Measurements from ENCODE around the gene PGPEP1.
"Not testable (repeated sequence)": the region's sequence is repeated elsewhere in the genome, so short reads cannot be mapped to it uniquely, and the experiment has no call there.

Gene PGPEP1

DNA sequence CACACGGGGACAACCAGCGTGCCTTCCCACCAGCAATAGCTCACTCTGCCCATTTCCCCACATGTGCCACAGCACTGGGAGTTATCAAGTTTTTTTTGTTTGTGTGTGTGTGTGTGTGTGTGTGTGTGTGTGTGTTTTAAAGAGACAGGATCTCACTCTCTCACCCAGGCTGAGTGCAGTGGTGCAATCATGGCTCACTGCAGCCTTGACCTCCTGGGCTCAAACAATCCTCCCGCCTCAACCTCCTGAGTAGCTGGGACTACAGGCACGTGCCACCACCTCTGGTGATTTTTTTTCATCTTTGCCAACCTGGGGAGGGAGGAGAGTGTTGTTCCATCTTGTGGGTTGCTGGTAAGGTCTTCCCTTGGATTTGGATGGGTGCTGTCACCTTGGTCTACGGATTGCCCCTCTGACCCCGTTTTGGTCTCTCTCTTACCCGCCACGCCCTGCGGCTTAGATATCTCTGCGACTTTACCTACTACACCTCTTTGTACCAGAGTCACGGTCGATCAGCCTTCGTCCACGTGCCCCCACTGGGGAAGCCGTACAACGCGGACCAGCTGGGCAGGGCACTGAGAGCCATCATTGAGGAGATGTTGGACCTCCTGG, 22.6 kb downstream of the PGPEP1 start:
- no peaks in the 10 kb centered on the region for H3K9me3 ChIP-seq (ENCODE audit: control insufficient read depth, low read length)
- no peak overlapping the region for H3K27ac ChIP-seq (ENCODE audit: insufficient read depth, low read length, poor library complexity, severe bottlenecking)
- H3K36me3 ChIP-seq (ENCODE audit: control insufficient read depth, insufficient read depth, low read length), result peaks cover 19% of the 10 kb centered on the region

GRCh38 chr19:18363787-18364186, 23.4 kb downstream of the PGPEP1 start:
- no peaks in the 10 kb centered on the region for H3K4me1 ChIP-seq (ENCODE audit: control insufficient read depth, insufficient read depth, low read length, poor library complexity, severe bottlenecking)
- H3K36me3 ChIP-seq (ENCODE audit: control insufficient read depth, insufficient read depth, low read length), result peaks cover 19% of the 10 kb centered on the region
- H3K27ac ChIP-seq (ENCODE audit: insufficient read depth, low read length, poor library complexity, severe bottlenecking), result no peak overlapping the region
- H3K9me3 ChIP-seq (ENCODE audit: control insufficient read depth, low read length), result no peaks in the 10 kb centered on the region
- H3K27me3 ChIP-seq (replicated peaks; ENCODE audit: control insufficient read depth, insufficient read depth, low read length, poor library complexity, severe bottlenecking), result no peaks in the 10 kb centered on the region
- no peak overlapping the region for H3K4me3 ChIP-seq (ENCODE audit: insufficient read depth, low read depth, low read length, poor library complexity, severe bottlenecking)
- no peak for DNase-seq

More for the DNA sequence above, 22.6 kb downstream of the PGPEP1 start:
- no peak overlapping the region for H3K4me3 ChIP-seq (ENCODE audit: insufficient read depth, low read depth, low read length, poor library complexity, severe bottlenecking)
- H3K27me3 ChIP-seq (replicated peaks; ENCODE audit: control insufficient read depth, insufficient read depth, low read length, poor library complexity, severe bottlenecking), result no peaks in the 10 kb centered on the region
- H3K4me1 ChIP-seq (ENCODE audit: control insufficient read depth, insufficient read depth, low read length, poor library complexity, severe bottlenecking), result no peaks in the 10 kb centered on the region
- no peak for DNase-seq

GRCh38 chr19:18364277-18364825, 24.0 kb downstream of the PGPEP1 start:
- not testable (repeated sequence) for H3K4me3 ChIP-seq (ENCODE audit: insufficient read depth, low read depth, low read length, poor library complexity, severe bottlenecking); H3K4me1 ChIP-seq (ENCODE audit: control insufficient read depth, insufficient read depth, low read length, poor library complexity, severe bottlenecking); H3K27ac ChIP-seq (ENCODE audit: insufficient read depth, low read length, poor library complexity, severe bottlenecking); DNase-seq; H3K27me3 ChIP-seq (replicated peaks; ENCODE audit: control insufficient read depth, insufficient read depth, low read length, poor library complexity, severe bottlenecking); H3K9me3 ChIP-seq (ENCODE audit: control insufficient read depth, low read length)
- peaks cover 19% of the 10 kb centered on the region for H3K36me3 ChIP-seq (ENCODE audit: control insufficient read depth, insufficient read depth, low read length)

- H3K27ac ChIP-seq (ENCODE audit: insufficient read depth, low read length, poor library complexity, severe bottlenecking), result no peak overlapping the region
These were observed 24.6 kb downstream of the PGPEP1 start for GRCh38 chr19:18364826-18365528.

GRCh38 chr19:18366021-18366435, 25.6 kb downstream of the PGPEP1 start:
- Histone ChIP-seq H3K36me3 (ENCODE audit: control insufficient read depth, insufficient read depth, low read length) (peaks cover 15% of the 10 kb centered on the region), H3K27me3 (replicated peaks; ENCODE audit: control insufficient read depth, insufficient read depth, low read length, poor library complexity, severe bottlenecking) (no peaks in the 10 kb centered on the region), H3K9me3 (ENCODE audit: control insufficient read depth, low read length) (no peaks in the 10 kb centered on the region), H3K4me1 (ENCODE audit: control insufficient read depth, insufficient read depth, low read length, poor library complexity, severe bottlenecking) (no peaks in the 10 kb centered on the region), H3K4me3 (ENCODE audit: insufficient read depth, low read depth, low read length, poor library complexity, severe bottlenecking) (no peak overlapping the region), H3K27ac (ENCODE audit: insufficient read depth, low read length, poor library complexity, severe bottlenecking) (no peak overlapping the region)
- no peak for DNase-seq

More at GRCh38 chr19:18364826-18365528, 24.6 kb downstream of the PGPEP1 start:
- H3K9me3 ChIP-seq (ENCODE audit: control insufficient read depth, low read length), result no peaks in the 10 kb centered on the region
- H3K4me3 ChIP-seq (ENCODE audit: insufficient read depth, low read depth, low read length, poor library complexity, severe bottlenecking), result no peak overlapping the region
- no peak for DNase-seq
- H3K4me1 ChIP-seq (ENCODE audit: control insufficient read depth, insufficient read depth, low read length, poor library complexity, severe bottlenecking), result no peaks in the 10 kb centered on the region
- no peaks in the 10 kb centered on the region for H3K27me3 ChIP-seq (replicated peaks; ENCODE audit: control insufficient read depth, insufficient read depth, low read length, poor library complexity, severe bottlenecking)
- peaks cover 16% of the 10 kb centered on the region for H3K36me3 ChIP-seq (ENCODE audit: control insufficient read depth, insufficient read depth, low read length)

GRCh38 chr19:18368504-18369222, 28.3 kb downstream of the PGPEP1 start:
- no peak for DNase-seq
- peaks cover 4% of the 10 kb centered on the region for H3K36me3 ChIP-seq (ENCODE audit: control insufficient read depth, insufficient read depth, low read length)
- H3K4me1 ChIP-seq (ENCODE audit: control insufficient read depth, insufficient read depth, low read length, poor library complexity, severe bottlenecking), result no peaks in the 10 kb centered on the region

DNA sequence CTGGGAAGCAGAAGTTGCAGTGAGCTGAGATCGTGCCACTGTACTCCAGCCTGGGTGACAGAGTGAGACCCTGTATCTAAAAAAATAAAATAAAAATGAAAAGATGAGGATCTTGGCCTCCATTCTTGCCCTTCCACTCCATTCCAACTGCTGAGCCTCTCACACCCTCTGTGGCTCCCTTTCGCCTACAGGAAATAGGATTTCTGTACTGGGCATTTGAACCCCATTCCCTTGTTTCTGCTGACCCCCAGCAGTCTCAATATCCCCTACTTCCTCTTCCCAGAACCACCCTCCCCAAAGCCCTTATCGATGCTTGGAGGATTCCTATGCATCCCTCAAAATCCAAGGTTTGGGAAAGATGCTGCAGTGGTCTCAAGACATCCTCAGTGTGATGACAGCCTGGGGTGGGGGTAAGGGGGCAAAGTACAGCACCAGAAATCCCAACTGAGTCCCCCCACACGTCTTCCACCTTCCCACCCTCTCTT, 33.1 kb downstream of the PGPEP1 start:
- Histone ChIP-seq H3K27me3 (replicated peaks; ENCODE audit: control insufficient read depth, insufficient read depth, low read length, poor library complexity, severe bottlenecking) (no peaks in the 10 kb centered on the region), H3K27ac (ENCODE audit: insufficient read depth, low read length, poor library complexity, severe bottlenecking) (no peak overlapping the region), H3K4me1 (ENCODE audit: control insufficient read depth, insufficient read depth, low read length, poor library complexity, severe bottlenecking) (no peaks in the 10 kb centered on the region), H3K4me3 (ENCODE audit: insufficient read depth, low read depth, low read length, poor library complexity, severe bottlenecking) (no peak overlapping the region), H3K36me3 (ENCODE audit: control insufficient read depth, insufficient read depth, low read length) (no peaks in the 10 kb centered on the region), H3K9me3 (ENCODE audit: control insufficient read depth, low read length) (no peaks in the 10 kb centered on the region)
- DNase-seq, result no peak

More at GRCh38 chr19:18368504-18369222, 28.3 kb downstream of the PGPEP1 start:
- Histone ChIP-seq H3K4me3 (ENCODE audit: insufficient read depth, low read depth, low read length, poor library complexity, severe bottlenecking) (no peak overlapping the region), H3K9me3 (ENCODE audit: control insufficient read depth, low read length) (no peaks in the 10 kb centered on the region), H3K27ac (ENCODE audit: insufficient read depth, low read length, poor library complexity, severe bottlenecking) (no peak overlapping the region), H3K27me3 (replicated peaks; ENCODE audit: control insufficient read depth, insufficient read depth, low read length, poor library complexity, severe bottlenecking) (no peaks in the 10 kb centered on the region)

DNA sequence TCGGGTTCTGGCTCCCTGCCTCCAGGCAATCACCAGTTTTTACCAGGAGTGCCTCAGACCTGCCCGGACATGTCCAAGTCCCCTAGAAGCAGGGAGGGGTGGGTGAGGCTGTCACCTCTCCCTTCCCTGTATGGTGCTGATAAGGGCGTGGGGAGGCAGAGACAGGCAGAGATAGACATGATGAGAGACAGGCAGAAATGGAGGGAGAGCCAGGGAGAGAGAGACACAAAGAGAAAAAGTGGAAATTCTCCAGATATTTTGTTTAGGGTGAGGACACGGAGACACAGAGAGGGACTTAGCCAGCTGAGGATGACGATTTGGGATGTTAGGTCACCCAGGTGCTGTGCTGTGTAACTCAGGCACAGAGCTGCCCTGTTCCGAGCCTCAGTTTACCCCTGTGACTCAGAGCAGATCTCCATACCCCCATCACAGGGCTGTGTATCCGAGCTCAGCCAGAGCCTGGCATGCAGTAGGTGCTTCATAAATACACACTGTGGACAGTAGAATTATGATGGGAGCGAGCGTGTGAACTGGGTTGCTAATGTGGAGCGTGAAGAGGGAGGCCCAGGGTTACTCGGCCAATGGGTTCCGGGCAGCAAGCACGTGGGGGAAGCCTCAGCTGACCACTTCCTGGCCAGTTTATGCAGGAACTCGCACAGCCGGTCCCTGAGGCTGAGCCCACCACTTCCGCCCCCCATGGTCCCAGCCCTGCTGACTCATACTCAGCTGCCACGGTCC, 33.7 kb downstream of the PGPEP1 start:
- Histone ChIP-seq H3K9me3 (ENCODE audit: control insufficient read depth, low read length) (no peaks in the 10 kb centered on the region), H3K4me3 (ENCODE audit: insufficient read depth, low read depth, low read length, poor library complexity, severe bottlenecking) (no peak overlapping the region), H3K27me3 (replicated peaks; ENCODE audit: control insufficient read depth, insufficient read depth, low read length, poor library complexity, severe bottlenecking) (no peaks in the 10 kb centered on the region), H3K27ac (ENCODE audit: insufficient read depth, low read length, poor library complexity, severe bottlenecking) (no peak overlapping the region), H3K4me1 (ENCODE audit: control insufficient read depth, insufficient read depth, low read length, poor library complexity, severe bottlenecking) (no peaks in the 10 kb centered on the region), H3K36me3 (ENCODE audit: control insufficient read depth, insufficient read depth, low read length) (no peaks in the 10 kb centered on the region)
- peak in 1 of 3 donors; percentile 5 for DNase-seq

- H3K27ac ChIP-seq (ENCODE audit: insufficient read depth, low read length, poor library complexity, severe bottlenecking), result no peak overlapping the region
- DNase-seq, result no peak
- H3K36me3 ChIP-seq (ENCODE audit: control insufficient read depth, insufficient read depth, low read length), result no peaks in the 10 kb centered on the region
- H3K9me3 ChIP-seq (ENCODE audit: control insufficient read depth, low read length), result no peaks in the 10 kb centered on the region
- H3K27me3 ChIP-seq (replicated peaks; ENCODE audit: control insufficient read depth, insufficient read depth, low read length, poor library complexity, severe bottlenecking), result no peaks in the 10 kb centered on the region
- H3K4me1 ChIP-seq (ENCODE audit: control insufficient read depth, insufficient read depth, low read length, poor library complexity, severe bottlenecking), result no peaks in the 10 kb centered on the region
- H3K4me3 ChIP-seq (ENCODE audit: insufficient read depth, low read depth, low read length, poor library complexity, severe bottlenecking), result no peak overlapping the region
These were observed 36.6 kb downstream of the PGPEP1 start for GRCh38 chr19:18377026-18377425.

Measured in effector memory CD4-positive, alpha-beta T cell (primary cell).